ENCODE data around the gene SMG6.

SMG6 gene

DNA sequence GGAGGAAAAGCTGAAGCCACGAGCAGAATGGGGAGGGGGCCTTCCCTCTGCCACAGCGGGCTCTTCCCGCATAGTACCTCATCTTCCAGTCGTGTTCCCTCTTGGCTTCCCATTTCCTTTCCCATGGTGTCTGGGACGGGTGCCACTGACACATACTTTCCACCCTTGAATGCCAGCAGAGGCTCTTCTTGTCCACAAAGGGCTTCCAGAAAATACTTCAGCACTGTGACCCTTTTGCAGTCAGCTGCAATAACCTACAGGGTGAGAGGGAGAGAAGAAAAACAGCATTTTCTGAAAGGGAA lies 218.0 kb downstream of the SMG6 start:
- Histone ChIP-seq H3K27me3 (ENCODE audit: low read depth, low read length) (peaks cover 35% of the 10 kb centered on the region), H3K9me3 (ENCODE audit: insufficient read depth, low read length) (no peaks in the 10 kb centered on the region), H3K9ac (ENCODE audit: low read length) (no peak overlapping the region), H4K20me1 (ENCODE audit: insufficient read depth, low read length) (peaks cover 45% of the 10 kb centered on the region), H3K36me3 (replicated peaks; ENCODE audit: low read depth, low read length) (peaks cover 2% of the 10 kb centered on the region), H3K4me2 (ENCODE audit: low read length) (no peak overlapping the region), H3K27ac (ENCODE audit: low read length) (no peak overlapping the region), H3K4me3 (ENCODE audit: low read length) (no peak overlapping the region), H2AFZ (ENCODE audit: low read depth, low read length) (no peak overlapping the region), H3K4me1 (ENCODE audit: low read length) (peaks cover 64% of the 10 kb centered on the region), H3K79me2 (ENCODE audit: low read length) (no peaks in the 10 kb centered on the region)
- TF ChIP-seq, protein P1, sequence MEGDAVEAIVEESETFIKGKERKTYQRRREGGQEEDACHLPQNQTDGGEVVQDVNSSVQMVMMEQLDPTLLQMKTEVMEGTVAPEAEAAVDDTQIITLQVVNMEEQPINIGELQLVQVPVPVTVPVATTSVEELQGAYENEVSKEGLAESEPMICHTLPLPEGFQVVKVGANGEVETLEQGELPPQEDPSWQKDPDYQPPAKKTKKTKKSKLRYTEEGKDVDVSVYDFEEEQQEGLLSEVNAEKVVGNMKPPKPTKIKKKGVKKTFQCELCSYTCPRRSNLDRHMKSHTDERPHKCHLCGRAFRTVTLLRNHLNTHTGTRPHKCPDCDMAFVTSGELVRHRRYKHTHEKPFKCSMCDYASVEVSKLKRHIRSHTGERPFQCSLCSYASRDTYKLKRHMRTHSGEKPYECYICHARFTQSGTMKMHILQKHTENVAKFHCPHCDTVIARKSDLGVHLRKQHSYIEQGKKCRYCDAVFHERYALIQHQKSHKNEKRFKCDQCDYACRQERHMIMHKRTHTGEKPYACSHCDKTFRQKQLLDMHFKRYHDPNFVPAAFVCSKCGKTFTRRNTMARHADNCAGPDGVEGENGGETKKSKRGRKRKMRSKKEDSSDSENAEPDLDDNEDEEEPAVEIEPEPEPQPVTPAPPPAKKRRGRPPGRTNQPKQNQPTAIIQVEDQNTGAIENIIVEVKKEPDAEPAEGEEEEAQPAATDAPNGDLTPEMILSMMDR (IDR thresholded peaks at IDR 0.05; ENCODE audit: low read depth, low read length), result no peak
- no peak for TF ChIP-seq EZH2phosphoT487 (IDR thresholded peaks at IDR 0.05; ENCODE audit: low read depth)

GRCh38 chr17:2084766-2085647 lies 218.6 kb downstream of the SMG6 start:
- Histone ChIP-seq H3K4me2 (ENCODE audit: low read length) (no peak overlapping the region), H3K4me1 (ENCODE audit: low read length) (peaks cover 58% of the 10 kb centered on the region)

DNA sequence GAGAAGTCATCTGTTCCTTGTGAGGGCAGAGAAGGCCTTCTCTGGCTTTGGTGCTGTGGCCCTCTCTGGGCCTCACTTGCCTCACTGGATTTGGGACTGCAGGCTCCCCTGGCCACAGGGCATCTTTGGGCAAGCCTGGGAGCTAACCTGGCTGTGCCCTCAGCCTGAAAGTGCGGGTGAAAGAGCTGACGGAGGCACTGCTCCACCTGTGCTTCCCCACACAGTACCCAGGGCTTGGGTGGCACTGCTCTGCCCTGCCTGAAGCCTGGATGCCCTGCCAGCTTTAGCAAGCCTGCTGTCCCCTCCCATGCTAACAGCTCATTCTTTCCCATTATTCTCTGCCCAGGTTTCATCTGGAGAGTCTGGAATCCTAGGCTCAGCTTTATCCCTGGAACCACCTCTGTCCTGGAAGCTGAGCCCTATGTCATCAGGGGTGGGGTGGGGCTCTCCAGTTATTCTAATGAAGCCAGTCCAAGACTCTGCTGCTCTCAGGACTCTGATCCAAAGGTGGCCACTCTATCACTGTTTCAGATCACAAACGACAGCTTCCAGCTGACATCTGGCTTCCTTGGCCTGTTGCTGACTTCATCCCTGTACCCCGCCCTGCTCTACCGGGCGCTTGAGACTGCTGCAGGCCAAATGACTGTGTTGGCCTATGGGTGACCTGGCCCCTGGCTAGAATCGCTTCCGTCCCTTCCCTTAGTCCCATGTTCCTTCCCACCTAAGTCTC lies 219.4 kb downstream of the SMG6 start:
- Histone ChIP-seq H3K9ac (ENCODE audit: low read length) (no peak overlapping the region), H3K9me3 (ENCODE audit: insufficient read depth, low read length) (no peaks in the 10 kb centered on the region), H3K4me2 (ENCODE audit: low read length) (peak overlapping the region; percentile 58), H3K4me1 (ENCODE audit: low read length) (peaks cover 56% of the 10 kb centered on the region), H2AFZ (ENCODE audit: low read depth, low read length) (no peak overlapping the region), H3K36me3 (replicated peaks; ENCODE audit: low read depth, low read length) (peaks cover 2% of the 10 kb centered on the region), H3K27ac (ENCODE audit: low read length) (no peak overlapping the region), H3K79me2 (ENCODE audit: low read length) (no peaks in the 10 kb centered on the region), H4K20me1 (ENCODE audit: insufficient read depth, low read length) (peaks cover 45% of the 10 kb centered on the region), H3K27me3 (ENCODE audit: low read depth, low read length) (peaks cover 32% of the 10 kb centered on the region), H3K4me3 (ENCODE audit: low read length) (no peak overlapping the region)
- no peak for TF ChIP-seq EZH2phosphoT487 (IDR thresholded peaks at IDR 0.05; ENCODE audit: low read depth)
- TF ChIP-seq, protein P1 (IDR thresholded peaks at IDR 0.05; ENCODE audit: low read depth, low read length), result no peak

More at GRCh38 chr17:2084766-2085647, 218.6 kb downstream of the SMG6 start:
- Histone ChIP-seq H3K9me3 (ENCODE audit: insufficient read depth, low read length) (no peaks in the 10 kb centered on the region), H3K27me3 (ENCODE audit: low read depth, low read length) (peaks cover 32% of the 10 kb centered on the region), H3K27ac (ENCODE audit: low read length) (no peak overlapping the region), H3K4me3 (ENCODE audit: low read length) (no peak overlapping the region), H2AFZ (ENCODE audit: low read depth, low read length) (no peak overlapping the region), H4K20me1 (ENCODE audit: insufficient read depth, low read length) (peaks cover 45% of the 10 kb centered on the region), H3K36me3 (replicated peaks; ENCODE audit: low read depth, low read length) (peaks cover 2% of the 10 kb centered on the region), H3K9ac (ENCODE audit: low read length) (no peak overlapping the region), H3K79me2 (ENCODE audit: low read length) (no peaks in the 10 kb centered on the region)
- TF ChIP-seq, protein P1 (IDR thresholded peaks at IDR 0.05; ENCODE audit: low read depth, low read length), result no peak
- TF ChIP-seq EZH2phosphoT487 (IDR thresholded peaks at IDR 0.05; ENCODE audit: low read depth), result no peak

- Histone ChIP-seq H3K27me3 (ENCODE audit: low read depth, low read length) (peaks cover 31% of the 10 kb centered on the region), H3K79me2 (ENCODE audit: low read length) (no peaks in the 10 kb centered on the region), H3K4me2 (ENCODE audit: low read length) (peak overlapping the region; percentile 58), H3K4me1 (ENCODE audit: low read length) (peaks cover 50% of the 10 kb centered on the region), H3K4me3 (ENCODE audit: low read length) (no peak overlapping the region), H3K9me3 (ENCODE audit: insufficient read depth, low read length) (no peaks in the 10 kb centered on the region), H3K27ac (ENCODE audit: low read length) (no peak overlapping the region), H4K20me1 (ENCODE audit: insufficient read depth, low read length) (peaks cover 45% of the 10 kb centered on the region), H2AFZ (ENCODE audit: low read depth, low read length) (no peak overlapping the region), H3K36me3 (replicated peaks; ENCODE audit: low read depth, low read length) (peaks cover 2% of the 10 kb centered on the region), H3K9ac (ENCODE audit: low read length) (no peak overlapping the region)
- TF ChIP-seq, protein P1 (IDR thresholded peaks at IDR 0.05; ENCODE audit: low read depth, low read length), result 0 out of 2 replicates have a peak, but pooled peaks have one; percentile 5
- no peak for TF ChIP-seq EZH2phosphoT487 (IDR thresholded peaks at IDR 0.05; ENCODE audit: low read depth)
These were observed 220.0 kb downstream of the SMG6 start for GRCh38 chr17:2083613-2084035.
